HG03354 (cell line): ENCODE data around the gene SORBS1.

ENCODE experiments used
- ATAC-seq: cut with Tn5 transposase; IDR thresholded peaks from one replicate; pipeline ENCODE4 v1.9.1; 2021; ENCODE audit warnings: mild to moderate bottlenecking; ENCODE audit not compliant: unreplicated experiment, poor library complexity, severe bottlenecking

The SORBS1 gene

GRCh38 chr10:95543459-95543858 is 17.7 kb downstream of the SORBS1 start:
- ATAC-seq: no peak

GRCh38 chr10:95542761-95543160 is 18.4 kb downstream of the SORBS1 start:
- ATAC-seq: no peak

GRCh38 chr10:95542330-95542729 is 18.8 kb downstream of the SORBS1 start:
- no peak for ATAC-seq

GRCh38 chr10:95540514-95541052 is 20.6 kb downstream of the SORBS1 start:
- no peak for ATAC-seq

- ATAC-seq: no peak
These were observed 21.4 kb downstream of the SORBS1 start for GRCh38 chr10:95539560-95540284.

GRCh38 chr10:95538412-95538811 is 22.8 kb downstream of the SORBS1 start:
- no peak for ATAC-seq

GRCh38 chr10:95537542-95537927 is 23.6 kb downstream of the SORBS1 start:
- no peak for ATAC-seq

GRCh38 chr10:95536894-95537541 is 24.2 kb downstream of the SORBS1 start:
- ATAC-seq: no peak

GRCh38 chr10:95536017-95536416 is 25.2 kb downstream of the SORBS1 start:
- no peak for ATAC-seq

- no peak for ATAC-seq
These were observed 25.6 kb downstream of the SORBS1 start for GRCh38 chr10:95535526-95535925.

GRCh38 chr10:95533590-95533989 is 27.6 kb downstream of the SORBS1 start:
- no peak for ATAC-seq

GRCh38 chr10:95532536-95532935 is 28.6 kb downstream of the SORBS1 start:
- no peak for ATAC-seq

- no peak for ATAC-seq
These were observed 29.2 kb downstream of the SORBS1 start for GRCh38 chr10:95531994-95532399.

GRCh38 chr10:95531058-95531809 is 29.9 kb downstream of the SORBS1 start:
- ATAC-seq: no peak

- ATAC-seq: no peak
These were observed 30.6 kb downstream of the SORBS1 start for GRCh38 chr10:95530561-95530960.

- ATAC-seq: no peak
These were observed 31.1 kb downstream of the SORBS1 start for GRCh38 chr10:95530029-95530428.

GRCh38 chr10:95526044-95526443 is 35.1 kb downstream of the SORBS1 start:
- no peak for ATAC-seq

GRCh38 chr10:95525033-95525418 is 36.1 kb downstream of the SORBS1 start:
- no peak for ATAC-seq

- no peak for ATAC-seq
These were observed 36.7 kb downstream of the SORBS1 start for GRCh38 chr10:95524358-95525032.

GRCh38 chr10:95522117-95522516 is 39.1 kb downstream of the SORBS1 start:
- no peak for ATAC-seq
